CD14-positive monocyte (primary cell): ENCODE measurements around the gene SSTR5. TPM values are rescaled to one million over a fixed set of nuclear protein-coding genes. Genes with fewer than 3 reads are reported as not detected.
"Not testable (repeated sequence)": the region's sequence is repeated elsewhere in the genome, so short reads cannot be mapped to it uniquely, and the experiment has no call there.

Experiments
- DNase-seq, 3 donors: peaks; one replicate each; pipeline ENCODE4 v3.0.0-alpha.2; 2011 to 2022
- H2AFZ ChIP-seq: 2 replicates; pipeline ENCODE4 v1.6.0; 2012; ENCODE audit warnings: mild to moderate bottlenecking, low read depth, low read length, inconsistent platforms; ENCODE audit not compliant: insufficient read depth, poor library complexity, severe bottlenecking
- H3K27ac ChIP-seq, 2 donors: 1 replicate in 1 of 2; 2 replicates in 1 of 2; pipeline ENCODE4 v1.5.1; 2012 to 2013; ENCODE audit warnings: low read length in 2 of 2, control low read depth in 1 of 2, inconsistent platforms in 1 of 2, low read depth in 1 of 2, mild to moderate bottlenecking in 1 of 2
- H3K27me3 ChIP-seq, 2 donors: one replicate each; pipeline versions ENCODE4 v1.6.0 to v1.6.1; 2011 to 2013; ENCODE audit warnings: low read length in 2 of 2; ENCODE audit not compliant: control insufficient read depth in 2 of 2, insufficient read depth in 2 of 2
- H3K36me3 ChIP-seq, 2 donors: replicated peaks in 1 of 2; 1 replicate in 1 of 2; 2 replicates in 1 of 2; pipeline versions ENCODE4 v1.5.1 to v1.6.1; 2012 to 2013; ENCODE audit warnings: low read length in 2 of 2, control low read depth in 1 of 2, inconsistent platforms in 1 of 2, mild to moderate bottlenecking in 1 of 2; ENCODE audit not compliant: insufficient read depth in 2 of 2, control insufficient read depth in 1 of 2
- H3K4me1 ChIP-seq, 2 donors: 1 replicate in 1 of 2; 2 replicates in 1 of 2; pipeline versions ENCODE4 v1.5.1 to v1.6.1; 2012 to 2013; ENCODE audit warnings: low read length in 2 of 2, control low read depth in 1 of 2, inconsistent platforms in 1 of 2, mild to moderate bottlenecking in 1 of 2, moderate library complexity in 1 of 2; ENCODE audit not compliant: insufficient read depth in 2 of 2, control insufficient read depth in 1 of 2
- H3K4me2 ChIP-seq: replicated peaks from 2 replicates; pipeline ENCODE3; 2012; ENCODE audit warnings: low read length, moderate library complexity, mild to moderate bottlenecking; ENCODE audit not compliant: poor library complexity, severe bottlenecking; ENCODE audit errors: extremely low read depth
- H3K4me3 ChIP-seq, 3 experiments: fragments of 200-600 bp in 1 of 3; sonication (generic) in 1 of 3; replicated peaks in 1 of 3; 1 replicate in 2 of 3; 2 replicates in 1 of 3; pipeline ENCODE4 v1.5.1; 2011 to 2013; ENCODE audit warnings: low read length in 3 of 3, mild to moderate bottlenecking in 3 of 3, control low read depth in 2 of 3, low read depth in 2 of 3, inconsistent platforms in 1 of 3, moderate library complexity in 1 of 3
- H3K79me2 ChIP-seq: 2 replicates; pipeline ENCODE4 v1.6.0; 2012; ENCODE audit warnings: mild to moderate bottlenecking, control low read depth, inconsistent platforms, low read length, moderate library complexity; ENCODE audit not compliant: insufficient read depth
- H3K9ac ChIP-seq: 2 replicates; pipeline ENCODE4 v1.6.0; 2017; ENCODE audit warnings: low read length, mild to moderate bottlenecking; ENCODE audit not compliant: insufficient read depth, poor library complexity, severe bottlenecking
- H3K9me3 ChIP-seq, 2 donors: replicated peaks in 1 of 2; 1 replicate in 1 of 2; 2 replicates in 1 of 2; pipeline versions ENCODE4 v1.5.1 to v1.6.1; 2012 to 2013; ENCODE audit warnings: low read length in 2 of 2, control low read depth in 1 of 2; ENCODE audit not compliant: control insufficient read depth in 1 of 2, insufficient read depth in 1 of 2
- H4K20me1 ChIP-seq: 2 replicates; pipeline ENCODE4 v1.6.0; 2012; ENCODE audit warnings: mild to moderate bottlenecking, low read length, control low read depth, moderate library complexity; ENCODE audit not compliant: insufficient read depth
- H3K27ac Mint-ChIP-seq, 7 donors: one replicate each; pipeline ENCODE4 v1.8.0; 2020; ENCODE audit warnings: mild to moderate bottlenecking in 7 of 7, mixed read lengths in 7 of 7, moderate library complexity in 6 of 7, inconsistent platforms in 2 of 7
- H3K27me3 Mint-ChIP-seq, 3 donors: one replicate each; pipeline ENCODE4 v1.8.0; 2021 to 2022; ENCODE audit warnings: low read depth in 3 of 3, mild to moderate bottlenecking in 3 of 3, mixed read lengths in 3 of 3, moderate library complexity in 3 of 3, inconsistent platforms in 1 of 3
- H3K36me3 Mint-ChIP-seq, 2 donors: one replicate each; pipeline ENCODE4 v1.8.0; 2020; ENCODE audit warnings: mixed read lengths in 2 of 2, inconsistent platforms in 1 of 2, mild to moderate bottlenecking in 1 of 2
- H3K4me1 Mint-ChIP-seq: one replicate; pipeline ENCODE4 v1.8.0; 2020; ENCODE audit warnings: mild to moderate bottlenecking, mixed read lengths
- H3K4me3 Mint-ChIP-seq, 2 donors: one replicate each; pipeline ENCODE4 v1.8.0; 2020; ENCODE audit warnings: mild to moderate bottlenecking in 2 of 2, mixed read lengths in 2 of 2, moderate library complexity in 1 of 2
- H3K9me3 Mint-ChIP-seq, 7 donors: one replicate each; pipeline ENCODE4 v1.8.0; 2020 to 2022; ENCODE audit warnings: mixed read lengths in 7 of 7, mild to moderate bottlenecking in 6 of 7, moderate library complexity in 6 of 7, inconsistent platforms in 2 of 7
- WGBS: methylation state at CpG from one replicate; pipeline ENCODE4 v1.1.5; 2013; ENCODE audit warnings: missing lambda C conversion rate; ENCODE audit not compliant: insufficient coverage; 5-methylcytosine and 5-hydroxymethylcytosine counted together
- intact Hi-C, 2 donors: fragments of 100-400 bp; cut with micrococcal nuclease; formaldehyde crosslinking; loops; one replicate each; pipeline versions ENCODE4 v1.15.0 to v1.15.1; 2023
- polyA plus RNA-seq, 3 donors: library from polyadenylated mRNA; depleted of rRNA in 1 of 3; unstranded in 2 of 3; stranded (reverse) in 1 of 3; fragments of 300-500 nt in 2 of 3; fragments of >200 nt in 1 of 3; fragmentation: Illumina TruSeq in 2 of 3; gene quantifications; 1 replicate in 2 of 3; 2 replicates in 1 of 3; pipeline ENCODE4 v1.2.3, GENCODE V29; 2012 to 2021
- TF ChIP-seq, protein P1 (sequence below): fragments of 200-600 bp; IDR thresholded peaks from one replicate; pipeline ENCODE4 v1.8.0; 2022; ENCODE audit warnings: antibody characterized with exemption, mild to moderate bottlenecking

The SSTR5 gene
- polyA plus RNA-seq, 3 donors, result not detected

DNA sequence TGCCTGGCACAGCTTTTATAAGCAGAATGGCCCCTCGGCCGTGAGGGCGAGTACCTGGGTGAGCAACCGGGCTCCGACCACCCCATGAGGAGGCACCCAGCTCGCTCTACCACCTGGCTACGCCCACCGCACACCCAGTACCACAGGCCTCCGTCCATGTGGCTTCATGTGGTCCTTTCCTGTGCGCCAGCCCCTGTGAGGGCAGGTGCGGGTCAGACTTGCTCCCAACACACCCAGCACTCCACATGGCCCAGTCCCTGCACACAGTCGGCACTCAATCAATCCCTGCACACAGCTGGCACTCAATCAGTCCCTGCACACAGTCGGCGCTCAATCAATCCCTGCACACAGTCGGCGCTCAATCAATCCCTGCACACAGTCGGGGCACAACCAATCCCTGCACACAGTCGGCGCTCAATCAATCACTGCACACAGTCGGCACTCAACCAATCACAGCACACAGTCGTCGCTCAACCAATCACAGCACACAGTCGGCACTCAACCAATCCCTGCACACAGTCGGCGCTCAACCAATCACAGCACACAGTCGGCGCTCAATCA lies 19.5 kb downstream of the SSTR5 start:
- Histone ChIP-seq H2AFZ (no peak overlapping the region), H3K9me3 (peaks cover 7 to 18% of the 10 kb centered on the region in 2 donors), H3K27me3 (peaks cover 0 to 9% of the 10 kb centered on the region in 2 donors), H3K9ac (no peak overlapping the region), H3K36me3 (no peaks in the 10 kb centered on the region), H3K4me2 (no peak overlapping the region), H3K4me3 (no peak overlapping the region), H3K79me2 (no peaks in the 10 kb centered on the region), H4K20me1 (no peaks in the 10 kb centered on the region), H3K27ac (no peak overlapping the region), H3K4me1 (no peaks in the 10 kb centered on the region)
- Mint-ChIP-seq H3K27ac (peak overlapping the region in 1 of 7 donors; percentile 48), H3K27me3 (peaks cover 3 to 30% (median 10%) of the 10 kb centered on the region in 3 donors), H3K9me3 (peaks cover 9 to 37% (median 14%) of the 10 kb centered on the region in 7 donors), H3K4me3 (no peak overlapping the region), H3K36me3 (no peaks in the 10 kb centered on the region), H3K4me1 (no peaks in the 10 kb centered on the region)
- WGBS, result 95% methylated on average over 18 of the region's 27 CpGs
- no peak for DNase-seq
- TF ChIP-seq, protein P1, sequence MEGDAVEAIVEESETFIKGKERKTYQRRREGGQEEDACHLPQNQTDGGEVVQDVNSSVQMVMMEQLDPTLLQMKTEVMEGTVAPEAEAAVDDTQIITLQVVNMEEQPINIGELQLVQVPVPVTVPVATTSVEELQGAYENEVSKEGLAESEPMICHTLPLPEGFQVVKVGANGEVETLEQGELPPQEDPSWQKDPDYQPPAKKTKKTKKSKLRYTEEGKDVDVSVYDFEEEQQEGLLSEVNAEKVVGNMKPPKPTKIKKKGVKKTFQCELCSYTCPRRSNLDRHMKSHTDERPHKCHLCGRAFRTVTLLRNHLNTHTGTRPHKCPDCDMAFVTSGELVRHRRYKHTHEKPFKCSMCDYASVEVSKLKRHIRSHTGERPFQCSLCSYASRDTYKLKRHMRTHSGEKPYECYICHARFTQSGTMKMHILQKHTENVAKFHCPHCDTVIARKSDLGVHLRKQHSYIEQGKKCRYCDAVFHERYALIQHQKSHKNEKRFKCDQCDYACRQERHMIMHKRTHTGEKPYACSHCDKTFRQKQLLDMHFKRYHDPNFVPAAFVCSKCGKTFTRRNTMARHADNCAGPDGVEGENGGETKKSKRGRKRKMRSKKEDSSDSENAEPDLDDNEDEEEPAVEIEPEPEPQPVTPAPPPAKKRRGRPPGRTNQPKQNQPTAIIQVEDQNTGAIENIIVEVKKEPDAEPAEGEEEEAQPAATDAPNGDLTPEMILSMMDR, result no peak
- intact Hi-C loops, result no loop called here

DNA sequence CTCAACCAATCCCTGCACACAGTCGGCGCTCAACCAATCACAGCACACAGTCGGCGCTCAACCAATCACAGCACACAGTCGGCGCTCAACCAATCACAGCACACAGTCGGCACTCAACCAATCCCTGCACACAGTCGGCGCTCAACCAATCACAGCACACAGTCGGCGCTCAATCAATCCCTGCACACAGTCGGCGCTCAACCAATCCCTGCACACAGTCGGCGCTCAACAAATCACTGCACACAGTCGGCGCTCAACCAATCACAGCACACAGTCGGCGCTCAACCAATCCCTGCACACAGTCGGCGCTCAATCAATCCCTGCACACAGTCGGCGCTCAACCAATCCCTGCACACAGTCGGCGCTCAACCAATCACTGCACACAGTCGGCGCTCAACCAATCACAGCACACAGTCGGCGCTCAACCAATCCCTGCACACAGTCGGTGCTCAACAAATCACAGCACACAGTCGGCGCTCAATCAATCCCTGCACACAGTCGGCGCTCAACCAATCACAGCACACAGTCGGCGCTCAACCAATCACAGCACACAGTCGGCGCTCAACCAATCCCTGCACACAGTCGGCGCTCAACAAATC lies 20.2 kb downstream of the SSTR5 start:
- H3K27me3 ChIP-seq, DNase-seq, H3K4me3 ChIP-seq, H3K4me1 ChIP-seq, H3K4me2 ChIP-seq, H3K79me2 ChIP-seq, H3K27ac Mint-ChIP-seq, H2AFZ ChIP-seq, H3K9ac ChIP-seq, H3K4me1 Mint-ChIP-seq, H3K27ac ChIP-seq, H3K36me3 Mint-ChIP-seq, H3K4me3 Mint-ChIP-seq, H4K20me1 ChIP-seq, intact Hi-C loops, H3K36me3 ChIP-seq: not testable (repeated sequence)
- WGBS, result 96% methylated on average over 16 of the region's 40 CpGs
- H3K9me3 ChIP-seq, result peaks cover 7 to 16% of the 10 kb centered on the region in 2 donors
- peaks cover 8 to 33% (median 10%) of the 10 kb centered on the region in 7 donors for H3K9me3 Mint-ChIP-seq
- peaks cover 2 to 31% (median 11%) of the 10 kb centered on the region in 3 donors for H3K27me3 Mint-ChIP-seq
